Kidney (tissue), 14 donors: ENCODE data around the gene S100A9. TPM values are rescaled to one million over a fixed set of nuclear protein-coding genes. Genes with fewer than 3 reads are reported as not detected.

Experiments
- DNase-seq, 5 donors: peaks; one replicate each; pipeline ENCODE4 v3.0.0-alpha.2; 2013 to 2020
- FAIRE-seq: peaks from 2 replicates; lab custom pipeline; 2012; peaks lifted over from hg19 to GRCh38; lab: Jason Lieb, UNC
- H3K27ac ChIP-seq, 2 donors: one replicate each; pipeline ENCODE4 v1.7.0; 2013; ENCODE audit warnings: low read depth in 2 of 2, low read length in 2 of 2, inconsistent platforms in 1 of 2
- H3K27me3 ChIP-seq: one replicate; pipeline ENCODE4 v1.7.1; 2013; ENCODE audit warnings: low read length, inconsistent platforms; ENCODE audit not compliant: control insufficient read depth, insufficient read depth
- H3K36me3 ChIP-seq, 3 donors: one replicate each; pipeline versions ENCODE4 v1.7.0 to v1.7.1; 2013; ENCODE audit warnings: low read length in 3 of 3, control low read depth in 1 of 3, inconsistent platforms in 1 of 3; ENCODE audit not compliant: insufficient read depth in 3 of 3, control insufficient read depth in 2 of 3
- H3K4me1 ChIP-seq, 3 donors: one replicate each; pipeline versions ENCODE4 v1.7.0 to v1.7.1; 2013; ENCODE audit warnings: low read length in 3 of 3, inconsistent platforms in 1 of 3, low read depth in 1 of 3; ENCODE audit not compliant: control insufficient read depth in 2 of 3, insufficient read depth in 2 of 3
- H3K4me3 ChIP-seq, 3 donors: one replicate each; pipeline versions ENCODE4 v1.7.0 to v1.8.1; 2013; ENCODE audit warnings: low read length in 3 of 3, control low read depth in 1 of 3, inconsistent platforms in 1 of 3
- H3K9ac ChIP-seq, 3 donors: one replicate each; pipeline versions ENCODE4 v1.7.0 to v1.7.1; 2013; ENCODE audit warnings: low read length in 3 of 3, control low read depth in 1 of 3, inconsistent platforms in 1 of 3
- H3K9me3 ChIP-seq, 3 donors: one replicate each; pipeline versions ENCODE4 v1.7.0 to v1.7.1; 2013; ENCODE audit warnings: low read length in 3 of 3, control low read depth in 1 of 3, inconsistent platforms in 1 of 3; ENCODE audit not compliant: control insufficient read depth in 2 of 3, insufficient read depth in 1 of 3
- intact Hi-C: fragments of 100-400 bp; cut with DNase I; formaldehyde crosslinking; loops from one replicate; pipeline ENCODE4 v1.11.1; 2022
- polyA plus RNA-seq: library from polyadenylated mRNA; stranded (reverse); fragments of 350-450 nt; fragmentation: Illumina TruSeq; extraction: RNeasy Lipid Tissue Mini Kit (QIAGEN cat#74804); gene quantifications from one replicate; pipeline ENCODE4 v1.2.3, GENCODE V29; 2014; ENCODE audit warnings: low read depth, low replicate concordance; ENCODE audit not compliant: insufficient read depth
- total RNA-seq: library from RNA; stranded (reverse); fragmentation: NEBNext Ultra II Directional; extraction: Animal tissue kit (Norgen Biotek cat#: 25700); gene quantifications from one replicate; pipeline ENCODE4 v1.2.1, GENCODE V29; 2021
- TF ChIP-seq, protein P1 (sequence below): IDR thresholded peaks from 3 replicates; pipeline ENCODE4 v1.5.1; 2012; ENCODE audit warnings: mild to moderate bottlenecking, moderate library complexity, borderline replicate concordance; ENCODE audit not compliant: insufficient read depth; ENCODE audit errors: extremely low read depth
- donor health status: control.
- donor health status: control.
- donor health status: control.
- donor health status: control.
- donor health status: control.
- donor health status: DM: yes; HTN: yes; CAD: no.
- donor health status: Normal renal cell carcinoma (clear cell type).

The S100A9 gene
- total and polyA plus RNA-seq, 2 donors from 2014 or later: 41.9 to 271 TPM

DNA sequence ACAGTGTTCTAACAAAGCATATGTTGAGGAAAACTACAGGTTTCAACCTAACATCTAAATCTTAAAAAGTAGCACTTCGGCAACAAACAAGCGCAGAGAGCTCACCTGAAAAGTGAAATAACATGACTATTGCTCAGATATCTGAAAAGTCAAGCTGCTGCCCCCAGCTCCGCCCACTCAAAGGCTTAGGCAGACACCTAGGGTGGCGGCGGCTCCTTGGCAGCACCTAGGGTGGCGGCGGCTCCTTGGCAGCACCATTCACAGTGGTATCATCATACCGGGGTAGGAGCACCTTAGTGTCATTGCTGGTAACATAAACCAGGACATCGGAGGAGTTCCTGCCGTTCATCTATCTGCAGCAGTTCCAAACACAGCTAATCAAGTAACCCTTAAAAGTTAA, 21.9 kb downstream of the S100A9 start:
- no peak overlapping the region for H3K4me3 ChIP-seq
- no peak for DNase-seq
- H3K36me3 ChIP-seq: no peaks in the 10 kb centered on the region
- H3K9ac ChIP-seq: no peak overlapping the region
- TF ChIP-seq, protein P1, sequence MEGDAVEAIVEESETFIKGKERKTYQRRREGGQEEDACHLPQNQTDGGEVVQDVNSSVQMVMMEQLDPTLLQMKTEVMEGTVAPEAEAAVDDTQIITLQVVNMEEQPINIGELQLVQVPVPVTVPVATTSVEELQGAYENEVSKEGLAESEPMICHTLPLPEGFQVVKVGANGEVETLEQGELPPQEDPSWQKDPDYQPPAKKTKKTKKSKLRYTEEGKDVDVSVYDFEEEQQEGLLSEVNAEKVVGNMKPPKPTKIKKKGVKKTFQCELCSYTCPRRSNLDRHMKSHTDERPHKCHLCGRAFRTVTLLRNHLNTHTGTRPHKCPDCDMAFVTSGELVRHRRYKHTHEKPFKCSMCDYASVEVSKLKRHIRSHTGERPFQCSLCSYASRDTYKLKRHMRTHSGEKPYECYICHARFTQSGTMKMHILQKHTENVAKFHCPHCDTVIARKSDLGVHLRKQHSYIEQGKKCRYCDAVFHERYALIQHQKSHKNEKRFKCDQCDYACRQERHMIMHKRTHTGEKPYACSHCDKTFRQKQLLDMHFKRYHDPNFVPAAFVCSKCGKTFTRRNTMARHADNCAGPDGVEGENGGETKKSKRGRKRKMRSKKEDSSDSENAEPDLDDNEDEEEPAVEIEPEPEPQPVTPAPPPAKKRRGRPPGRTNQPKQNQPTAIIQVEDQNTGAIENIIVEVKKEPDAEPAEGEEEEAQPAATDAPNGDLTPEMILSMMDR: no peak
- intact Hi-C loops: no loop called here
- no peaks in the 10 kb centered on the region for H3K4me1 ChIP-seq
- no peak overlapping the region for H3K27ac ChIP-seq
- no peak for FAIRE-seq
- no peaks in the 10 kb centered on the region for H3K27me3 ChIP-seq
- peaks cover 0 to 14% (median 0%) of the 10 kb centered on the region in 3 donors for H3K9me3 ChIP-seq

DNA sequence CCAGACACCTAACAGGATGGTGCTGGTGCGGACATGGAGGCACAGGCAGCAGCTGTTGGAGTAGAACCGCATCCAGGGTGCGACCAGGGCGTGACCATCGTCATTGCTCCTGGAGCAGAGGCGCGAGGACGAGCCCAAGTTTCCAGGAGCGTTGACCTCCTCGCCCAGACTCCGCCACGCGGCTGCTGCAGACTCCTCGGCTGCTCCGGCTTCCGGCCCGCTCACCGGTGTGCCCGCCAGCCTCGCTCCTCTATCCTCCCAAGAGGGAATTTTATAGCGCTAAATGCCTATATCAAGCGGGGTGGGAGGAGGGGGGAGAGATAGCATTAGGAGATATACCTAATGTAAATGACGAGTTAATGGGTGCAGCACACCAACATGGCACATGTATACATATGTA, 23.1 kb downstream of the S100A9 start:
- H3K27ac ChIP-seq: no peak overlapping the region
- H3K4me3 ChIP-seq: no peak overlapping the region
- H3K36me3 ChIP-seq: no peaks in the 10 kb centered on the region
- intact Hi-C loops: no loop called here
- no peak for FAIRE-seq
- H3K9me3 ChIP-seq: peaks cover 0 to 14% (median 0%) of the 10 kb centered on the region in 3 donors
- DNase-seq: no peak
- TF ChIP-seq, protein P1: no peak
- H3K27me3 ChIP-seq: no peaks in the 10 kb centered on the region
- H3K4me1 ChIP-seq: no peaks in the 10 kb centered on the region
- H3K9ac ChIP-seq: no peak overlapping the region

DNA sequence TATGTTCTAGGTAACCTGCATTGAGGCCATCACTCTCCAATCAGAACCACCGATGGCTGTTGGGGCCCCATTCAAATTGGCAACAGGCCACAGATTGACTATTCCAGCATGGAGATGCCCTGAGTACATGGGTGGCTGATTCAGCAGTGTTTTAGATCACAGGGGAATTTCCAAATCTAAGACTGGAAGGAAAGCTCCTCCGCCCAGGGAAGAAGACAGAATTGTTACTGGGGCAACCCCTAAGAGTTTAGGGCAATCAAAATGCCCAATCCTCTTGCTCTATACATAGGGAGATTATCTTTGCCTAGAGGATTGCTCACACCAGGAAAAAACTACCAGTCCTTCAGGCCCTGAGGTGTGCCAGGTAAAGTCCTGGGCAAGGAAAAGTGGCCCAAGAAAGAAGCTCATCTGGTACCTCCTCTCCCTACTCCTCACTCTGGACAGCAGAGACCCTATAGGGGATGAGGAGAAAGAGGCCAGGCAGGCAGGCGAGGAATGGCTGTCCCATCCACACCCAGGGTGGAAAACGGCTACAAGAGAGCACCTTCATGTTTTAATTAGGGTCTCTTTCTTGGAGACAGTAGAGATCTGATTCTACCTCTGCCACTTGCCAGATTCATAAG, 27.4 kb downstream of the S100A9 start:
- Histone ChIP-seq H3K27me3 (no peaks in the 10 kb centered on the region), H3K4me1 (no peaks in the 10 kb centered on the region), H3K4me3 (no peak overlapping the region), H3K9me3 (peaks cover 0 to 14% (median 0%) of the 10 kb centered on the region in 3 donors), H3K27ac (no peak overlapping the region), H3K36me3 (no peaks in the 10 kb centered on the region), H3K9ac (no peak overlapping the region)
- TF ChIP-seq, protein P1: no peak
- intact Hi-C loops: no loop called here
- no peak for DNase-seq
- no peak for FAIRE-seq
